Hypothalamus (tissue), 51 donors: Measurements from ENCODE around the gene MTRR.

Experiments used
- DNase-seq, 51 donors: peaks; one replicate each; lab custom pipeline; 2025; lab: John Stamatoyannopoulos, UW

The MTRR gene

GRCh38 chr5:7856855-7857254, 12.1 kb upstream of the MTRR start:
- peak in 21 of 51 donors; percentile 5 to 67 (median 27) for DNase-seq

DNA sequence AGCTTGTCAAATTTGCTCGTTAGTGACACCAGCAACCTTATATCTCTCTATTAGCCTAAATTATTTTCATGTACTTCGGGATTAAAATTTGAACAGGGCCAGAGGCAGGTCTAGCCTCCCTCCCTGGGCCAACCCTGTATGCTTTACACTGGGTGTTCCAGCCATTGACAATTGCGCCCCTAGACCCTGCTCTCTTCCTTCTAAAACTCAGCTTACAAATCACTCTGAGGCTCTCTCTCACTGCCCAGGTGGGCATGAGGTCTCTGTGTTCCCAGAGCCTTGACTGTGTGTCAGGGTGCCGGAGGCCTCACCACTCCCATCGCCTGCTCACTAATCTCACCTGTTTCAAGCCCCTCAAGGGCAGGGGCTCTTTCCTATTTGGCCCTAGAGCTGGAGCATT, 11.6 kb upstream of the MTRR start:
- no peak for DNase-seq

DNA sequence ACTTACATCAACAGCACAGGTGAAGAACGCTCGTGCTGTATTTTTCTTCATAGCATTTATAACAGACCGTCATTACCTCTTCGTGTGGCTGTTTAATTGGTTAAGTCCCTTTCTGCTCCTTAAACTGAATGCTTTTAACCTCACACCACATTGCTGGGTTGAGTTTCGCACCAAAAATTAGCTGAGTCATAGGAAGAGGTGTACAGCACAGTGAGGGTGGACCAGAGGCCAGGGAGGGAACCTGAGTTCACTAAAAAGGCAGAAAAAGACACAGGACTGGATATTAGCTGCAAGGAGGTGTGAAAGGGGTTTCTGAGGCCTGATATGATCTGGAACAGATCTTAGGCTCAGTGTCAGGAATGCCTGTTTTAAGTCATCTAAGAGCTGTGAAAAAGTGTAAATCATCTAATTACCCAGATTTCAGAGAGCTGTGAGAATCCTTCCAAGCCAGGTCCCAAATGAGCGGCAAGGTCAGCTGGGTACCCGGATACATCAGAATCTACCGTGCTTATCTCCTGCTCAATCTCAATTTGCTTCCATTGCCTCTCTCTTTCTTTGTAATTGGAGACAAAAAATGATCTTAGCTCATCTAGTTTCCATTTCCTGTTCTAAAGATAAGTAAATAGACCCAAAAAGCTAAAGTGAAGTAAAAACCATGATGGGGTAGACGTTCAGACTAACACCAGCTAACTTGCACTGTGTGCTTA, 10.9 kb upstream of the MTRR start:
- no peak for DNase-seq

DNA sequence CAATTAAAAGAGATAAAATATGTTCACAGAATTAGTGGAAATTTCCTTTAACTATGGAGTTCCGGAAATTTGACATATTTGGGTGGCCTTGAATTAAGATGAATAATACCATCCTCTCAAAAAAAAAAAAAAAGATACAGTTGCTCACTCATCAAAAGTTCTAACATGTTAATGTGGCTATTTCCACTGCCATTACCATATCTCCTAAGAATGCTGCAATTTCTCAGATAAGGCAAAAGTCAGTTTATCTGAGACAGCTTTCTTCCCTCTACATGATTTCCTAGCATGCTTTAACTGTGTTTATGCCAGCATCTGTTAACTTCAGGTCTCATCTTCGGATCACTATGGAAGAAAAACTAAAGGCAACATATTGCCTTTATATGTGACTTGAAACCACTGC, 2.8 kb upstream of the MTRR start:
- no peak for DNase-seq

GRCh38 chr5:7867260-7867659, 1.7 kb upstream of the MTRR start:
- DNase-seq = no peak

DNA sequence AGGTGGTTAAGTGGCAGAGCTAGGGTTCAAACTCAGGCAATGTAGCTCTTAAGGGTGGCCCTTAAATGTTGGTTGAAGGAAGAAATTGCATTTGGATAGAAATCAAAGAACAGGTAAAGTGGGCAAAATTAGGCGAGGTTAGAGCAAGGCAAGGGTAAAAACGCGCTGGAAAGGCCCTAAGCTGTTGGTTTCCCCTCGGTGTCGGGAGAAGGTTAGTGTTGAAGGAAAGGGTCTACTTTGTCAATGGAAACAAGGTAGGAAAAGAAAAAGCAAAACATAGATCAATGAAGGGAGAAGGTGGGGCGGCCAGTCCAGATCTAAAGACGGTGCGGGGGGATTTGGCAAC, 548 bp upstream of the MTRR start:
- DNase-seq = no peak

- peak in 1 of 51 donors; percentile 52 for DNase-seq
Measured at GRCh38 chr5:7869474-7870136, 657 bp downstream of the MTRR start.

- DNase-seq = no peak
Measured at GRCh38 chr5:7871653-7872052, 2.7 kb downstream of the MTRR start.

- no peak for DNase-seq
Measured at GRCh38 chr5:7872517-7873130, 3.7 kb downstream of the MTRR start.

- no peak for DNase-seq
Measured at GRCh38 chr5:7873216-7873615, 4.3 kb downstream of the MTRR start.

GRCh38 chr5:7874639-7875038, 5.7 kb downstream of the MTRR start:
- no peak for DNase-seq

GRCh38 chr5:7875151-7875550, 6.2 kb downstream of the MTRR start:
- no peak for DNase-seq

DNA sequence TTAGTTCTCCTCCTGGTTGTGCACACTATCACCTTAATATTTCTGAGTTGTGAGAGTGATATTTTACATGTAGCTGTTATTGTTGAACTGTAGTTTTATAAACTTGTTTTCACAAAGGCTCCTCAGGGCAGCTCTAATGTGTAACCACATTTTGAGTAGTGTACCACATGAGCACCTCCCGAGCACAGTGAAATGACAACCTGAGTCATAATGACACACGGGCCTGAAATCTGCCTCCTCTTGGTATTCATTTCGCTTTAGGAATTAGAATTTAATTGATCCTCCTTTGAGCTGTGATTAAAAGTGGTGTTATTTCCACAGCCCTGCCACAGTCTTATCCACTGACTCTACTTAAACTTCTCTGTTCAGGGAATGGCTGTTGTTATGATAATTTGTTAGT, 7.9 kb downstream of the MTRR start:
- peak in 2 of 51 donors; percentile 10 to 28 for DNase-seq

GRCh38 chr5:7877851-7878250, 8.9 kb downstream of the MTRR start:
- DNase-seq = peak in 1 of 51 donors; percentile 10

DNA sequence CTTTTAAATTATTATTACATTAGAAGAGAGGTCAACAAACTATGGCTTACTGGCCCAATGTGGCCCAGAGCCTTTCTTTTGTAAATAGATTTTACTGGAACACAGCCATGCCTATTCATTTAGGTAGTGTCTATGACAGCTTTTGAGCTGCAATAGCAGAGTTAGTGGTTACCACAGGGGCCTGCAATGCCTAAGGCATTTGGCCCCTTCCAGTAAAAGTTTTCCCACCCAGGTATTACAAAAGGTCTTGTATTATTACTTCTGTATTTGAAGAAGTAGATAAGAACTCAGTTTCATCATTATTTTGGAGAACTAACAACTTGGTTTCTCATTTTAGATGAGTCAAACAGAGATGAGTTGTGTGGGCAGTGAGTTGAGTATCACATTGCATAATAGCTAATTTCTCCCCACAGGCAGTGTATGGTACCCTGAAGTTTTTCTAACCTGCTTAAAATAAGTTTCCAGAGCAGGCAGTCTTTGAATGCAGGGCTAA, 9.5 kb downstream of the MTRR start:
- DNase-seq = peak in 1 of 51 donors; percentile 18

- DNase-seq = peak in 1 of 51 donors; percentile 15
Measured at GRCh38 chr5:7881091-7881490, 12.1 kb downstream of the MTRR start.

GRCh38 chr5:7881816-7882215, 12.9 kb downstream of the MTRR start:
- peak in 23 of 51 donors; percentile 7 to 81 (median 45) for DNase-seq

GRCh38 chr5:7882926-7883325, 14.0 kb downstream of the MTRR start:
- DNase-seq = no peak

DNA sequence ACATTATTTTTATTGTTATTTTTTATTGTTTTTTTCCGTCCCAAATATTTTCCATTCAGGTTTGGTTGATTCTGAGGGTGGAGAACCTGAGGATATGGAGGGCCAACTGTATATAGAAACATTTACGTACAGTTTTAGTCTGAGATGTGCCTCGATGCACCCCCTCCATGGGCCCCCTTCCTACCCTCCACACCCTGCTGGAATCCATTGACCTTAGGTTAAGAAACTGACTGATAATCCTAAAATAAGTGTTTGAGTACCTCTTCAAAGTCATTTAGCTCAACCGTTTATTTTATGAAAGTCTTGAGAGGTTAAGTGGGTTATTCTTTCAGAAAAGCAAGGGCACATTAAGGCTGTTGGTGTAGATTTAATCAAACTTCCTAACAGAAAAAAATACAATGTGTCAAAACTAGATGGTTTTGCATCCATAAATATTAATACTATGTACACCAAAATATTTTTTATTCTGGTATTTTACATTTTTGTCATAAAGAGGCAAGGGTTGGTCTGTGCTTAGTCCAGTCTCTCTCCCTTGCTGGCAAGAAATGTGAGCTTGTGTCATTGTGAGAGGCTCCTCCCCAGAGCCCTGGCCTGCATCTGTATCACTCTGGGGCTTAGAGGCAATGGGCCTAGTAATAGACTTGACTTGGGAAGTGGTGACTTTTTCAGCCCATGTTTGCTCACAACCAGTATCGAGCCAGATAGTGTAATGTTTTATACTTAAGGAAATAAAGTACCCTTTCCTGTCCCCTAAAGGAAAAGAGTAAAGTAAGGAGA, 15.7 kb downstream of the MTRR start:
- DNase-seq = peak in 20 of 51 donors; percentile 4 to 70 (median 41)

DNA sequence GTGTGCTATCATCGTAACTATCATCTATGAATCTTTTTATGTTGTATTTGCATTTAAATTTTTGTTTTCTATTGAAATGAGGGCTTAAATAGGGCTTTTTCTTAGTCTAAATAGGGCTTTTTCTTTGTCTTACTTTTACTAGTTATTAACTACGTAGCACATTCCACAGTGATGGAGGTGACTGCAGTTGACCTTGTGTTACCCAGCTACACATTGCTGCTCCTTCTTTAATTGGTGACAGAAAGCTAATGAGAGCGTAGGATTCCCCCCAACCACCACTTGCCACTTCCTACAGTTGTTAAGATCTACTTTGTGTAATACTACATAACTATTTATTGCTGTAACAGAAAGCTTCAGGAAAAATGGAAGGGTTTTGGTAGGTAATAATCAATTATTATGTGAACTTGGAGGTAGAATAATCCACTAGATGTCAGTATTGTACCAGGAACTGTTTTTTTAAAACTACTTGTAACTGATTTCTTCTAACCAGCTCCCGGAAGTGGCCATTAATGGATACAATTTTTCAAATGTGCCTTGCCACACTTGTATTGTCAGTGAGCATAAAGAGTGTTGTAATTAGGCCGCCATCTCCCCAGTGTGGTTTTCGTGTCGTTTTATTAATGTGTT, 18.0 kb downstream of the MTRR start:
- DNase-seq = peak in 2 of 51 donors; percentile 32 to 38

GRCh38 chr5:7888901-7889300, 20.0 kb downstream of the MTRR start:
- no peak for DNase-seq
